HCT116 (cell line): Measurements from ENCODE around the gene WLS. TPM values are rescaled to one million over a fixed set of nuclear protein-coding genes. Genes with fewer than 3 reads are reported as not detected.

Experiments
- ATAC-seq: fragments of 200-7000 bp; cut with Tn5 transposase; 2 replicates; pipeline ENCODE4 v1.9.1; 2020; ENCODE audit warnings: mild to moderate bottlenecking, moderate library complexity
- BruUV-seq: library from RNA; stranded (reverse); fragments of 400-500 nt; replicated peaks from 2 replicates; lab custom pipeline; 2021; lab: Mats Ljungman, UMichigan
- CTCF ChIA-PET: fragments of 300-600 bp; sonication (Branson Sonifier 250); formaldehyde crosslinking; loops from one replicate; lab custom pipeline; 2021; ENCODE audit warnings: antibody characterized with exemption; lab: Charles Lee
- POLR2A ChIA-PET: fragments of 300-600, 350-600 bp; sonication (Branson Sonifier 250); formaldehyde crosslinking; loops from one replicate; lab custom pipeline; 2021; ENCODE audit warnings: antibody characterized with exemption; lab: Charles Lee
- RAD21 ChIA-PET, 2 experiments: fragments of 300-600 bp; sonication (Branson Sonifier 250); formaldehyde crosslinking; loops; one replicate each; lab custom pipeline; 2023; ENCODE audit warnings: low total read pairs in 2 of 2; ENCODE audit not compliant: uncharacterized antibody in 2 of 2, unreplicated experiment in 2 of 2, low non-redundant PET in 1 of 2; lab: Charles Lee
- DNase-seq: peaks from one replicate; pipeline ENCODE4 v3.0.0-alpha.2; 2010; ENCODE audit warnings: low read depth, low spot score
- H2AFZ ChIP-seq: fragments of 200-600 bp; shearing (Covaris generic), sonication (generic); 2 replicates; pipeline ENCODE4 v1.6.1; 2017; ENCODE audit warnings: low read depth, mixed run types, mixed read lengths, antibody characterized with exemption, low read length; ENCODE audit not compliant: poor library complexity, severe bottlenecking
- H3K27ac ChIP-seq: 2 replicates; pipeline ENCODE4 v1.5.1; 2012; ENCODE audit warnings: low read depth, low read length
- H3K27me3 ChIP-seq: fragments of 200-600 bp; sonication (generic); 2 replicates; pipeline ENCODE4 v1.6.1; 2016; ENCODE audit warnings: mixed run types, low read length, mixed read lengths; ENCODE audit not compliant: insufficient read depth
- H3K36me3 ChIP-seq, 2 experiments: fragments of 200-500 bp in 1 of 2; fragments of 200-600 bp in 1 of 2; sonication (Bioruptor generic) in 1 of 2; sonication (generic) in 1 of 2; 2 replicates each; pipeline versions ENCODE4 v1.5.1 to v1.6.1; 2014 to 2016; ENCODE audit warnings: low read length in 2 of 2, inconsistent platforms in 1 of 2, mixed read lengths in 1 of 2, mixed run types in 1 of 2; ENCODE audit not compliant: insufficient read depth in 2 of 2, control insufficient read depth in 1 of 2
- H3K4me1 ChIP-seq, 2 experiments: fragments of 200-600 bp in 1 of 2; sonication (generic) in 1 of 2; 2 replicates each; pipeline versions ENCODE4 v1.5.1 to v1.6.1; 2012 to 2017; ENCODE audit warnings: low read length in 2 of 2, inconsistent platforms in 1 of 2, mild to moderate bottlenecking in 1 of 2, mixed read lengths in 1 of 2, mixed run types in 1 of 2, moderate library complexity in 1 of 2; ENCODE audit not compliant: insufficient read depth in 2 of 2, control insufficient read depth in 1 of 2
- H3K4me2 ChIP-seq: fragments of 200-600 bp; sonication (generic); 2 replicates; pipeline ENCODE4 v1.6.1; 2017; ENCODE audit warnings: mixed run types, low read length, mixed read lengths
- H3K4me3 ChIP-seq, 2 experiments: fragments of 200-600 bp in 1 of 2; sonication (generic) in 1 of 2; replicated peaks in 1 of 2; 2 replicates each; pipeline ENCODE4 v1.5.1; 2011 to 2016; ENCODE audit warnings: low read length in 2 of 2, control low read depth in 1 of 2, low read depth in 1 of 2, mild to moderate bottlenecking in 1 of 2, mixed read lengths in 1 of 2, mixed run types in 1 of 2
- H3K79me2 ChIP-seq: fragments of 200-600 bp; sonication (generic); 2 replicates; pipeline ENCODE4 v1.6.1; 2017; ENCODE audit warnings: mild to moderate bottlenecking, mixed run types, low read length, moderate library complexity, mixed read lengths; ENCODE audit not compliant: insufficient read depth
- H3K9ac ChIP-seq: fragments of 200-600 bp; sonication (generic); 2 replicates; pipeline ENCODE4 v1.6.1; 2016; ENCODE audit warnings: low read length, mixed read lengths
- H3K9me2 ChIP-seq: fragments of 200-600 bp; sonication (generic), shearing (Covaris generic); 2 replicates; pipeline ENCODE4 v1.6.1; 2017; ENCODE audit warnings: mixed run types, mild to moderate bottlenecking, moderate library complexity; ENCODE audit not compliant: insufficient read depth
- H3K9me3 ChIP-seq, 2 experiments: fragments of 200-500 bp in 1 of 2; fragments of 200-600 bp in 1 of 2; sonication (Bioruptor generic) in 1 of 2; sonication (generic) in 1 of 2; 2 replicates each; pipeline ENCODE4 v1.6.1; 2014 to 2017; ENCODE audit warnings: low read length in 2 of 2, mixed read lengths in 2 of 2, inconsistent platforms in 1 of 2, low read depth in 1 of 2, mild to moderate bottlenecking in 1 of 2, mixed run types in 1 of 2, moderate library complexity in 1 of 2; ENCODE audit not compliant: control insufficient read depth in 1 of 2, insufficient read depth in 1 of 2
- H4K20me1 ChIP-seq: fragments of 200-600 bp; sonication (generic), shearing (Covaris generic); 2 replicates; pipeline ENCODE4 v1.6.1; 2017; ENCODE audit warnings: mixed run types, mild to moderate bottlenecking, moderate library complexity; ENCODE audit not compliant: insufficient read depth
- EZH2phosphoT487 ChIP-seq: fragments of 200-600 bp; IDR thresholded peaks from 2 replicates; pipeline ENCODE4 v1.6.1; 2018; ENCODE audit warnings: antibody characterized with exemption, borderline replicate concordance
- FOSL1 ChIP-seq: IDR thresholded peaks from 2 replicates; pipeline ENCODE4 v1.6.1; 2012; ENCODE audit warnings: low read depth
- POLR2A ChIP-seq: IDR thresholded peaks from 2 replicates; pipeline ENCODE4 v1.7.0; 2011; ENCODE audit warnings: borderline replicate concordance; ENCODE audit not compliant: insufficient read depth, insufficient read length; ENCODE audit errors: extremely low read depth
- POLR2AphosphoS5 ChIP-seq: IDR thresholded peaks from 2 replicates; pipeline ENCODE4 v1.6.1; 2011; ENCODE audit warnings: mild to moderate bottlenecking, low read depth, low read length, moderate library complexity
- RAD21 ChIP-seq: IDR thresholded peaks from 2 replicates; pipeline ENCODE4 v1.6.1; 2012; ENCODE audit warnings: low read depth, mild to moderate bottlenecking
- SIN3A ChIP-seq: IDR thresholded peaks from 2 replicates; pipeline ENCODE4 v1.6.1; 2012; ENCODE audit warnings: low read depth
- SP1 ChIP-seq: IDR thresholded peaks from 2 replicates; pipeline ENCODE4 v1.6.1; 2012; ENCODE audit warnings: low read depth
- YY1 ChIP-seq: IDR thresholded peaks from 2 replicates; pipeline ENCODE4 v1.6.1; 2011; ENCODE audit warnings: low read length, low read depth, moderate library complexity, mild to moderate bottlenecking; ENCODE audit not compliant: insufficient replicate concordance; ENCODE audit errors: extremely low read depth
- ZFX ChIP-seq: fragments of 450-650 bp; IDR thresholded peaks from 2 replicates; pipeline ENCODE4 v1.6.1; 2017
- ZNF274 ChIP-seq: fragments of 200-500 bp; sonication (Bioruptor generic); IDR thresholded peaks from 2 replicates; pipeline ENCODE4 v1.6.1; 2014; ENCODE audit warnings: mild to moderate bottlenecking, low read depth, low read length, inconsistent platforms
- intact Hi-C: fragments of 100-400 bp; cut with micrococcal nuclease; formaldehyde crosslinking; loops from 2 replicates; pipeline ENCODE4 v1.10.0; 2022
- total RNA-seq: library from RNA; stranded (reverse); gene quantifications from one replicate; pipeline ENCODE4 v1.2.1, GENCODE V29; 2021; ENCODE audit not compliant: unreplicated experiment
- TF ChIP-seq, protein P1 (sequence below): IDR thresholded peaks from 2 replicates; pipeline ENCODE4 v1.6.1; 2012; ENCODE audit warnings: low read depth

The WLS gene
- total RNA-seq, 1 experiment from 2014 or later = 38.0 TPM

DNA sequence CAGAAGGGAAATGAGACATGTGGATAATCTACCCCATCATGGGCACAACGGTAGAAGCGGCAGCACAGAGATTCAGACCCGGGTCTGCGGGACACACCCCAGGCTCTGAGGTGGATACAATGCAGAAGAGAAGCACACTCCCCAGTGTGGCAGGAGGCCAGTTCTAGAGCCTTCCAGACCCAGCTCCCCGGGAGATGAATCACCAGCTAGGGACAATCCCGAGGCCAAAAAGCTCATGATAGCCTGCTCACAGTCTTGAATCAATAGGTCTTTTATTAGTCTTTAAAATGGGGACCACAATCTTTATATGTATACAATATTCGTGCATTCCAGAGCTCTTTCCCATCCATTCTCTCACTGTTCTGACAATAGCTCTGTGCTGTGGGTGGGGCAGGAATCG, 124.6 kb downstream of the WLS start:
- H3K27ac ChIP-seq = no peak overlapping the region

More for the DNA sequence above, 124.6 kb downstream of the WLS start:
- intact Hi-C loops = no loop called here
- Histone ChIP-seq H3K4me3 (no peak overlapping the region), H3K79me2 (no peaks in the 10 kb centered on the region), H3K4me2 (no peak overlapping the region), H2AFZ (no peak overlapping the region), H3K9ac (no peak overlapping the region), H4K20me1 (no peaks in the 10 kb centered on the region), H3K9me2 (0 out of 2 replicates have a peak, but pooled peaks cover 4% of the 10 kb centered on the region), H3K27me3 (no peaks in the 10 kb centered on the region), H3K4me1 (peaks cover 0 to 18% of the 10 kb centered on the region in 2 experiments; a peak in 2 of 4 replicates), H3K9me3 (no peaks in the 10 kb centered on the region), H3K36me3 (no peaks in the 10 kb centered on the region)
- DNase-seq = no peak
- TF ChIP-seq ZNF274 (no peak), POLR2A (no peak), POLR2AphosphoS5 (no peak), EZH2phosphoT487 (no peak), FOSL1 (no peak), RAD21 (no peak), YY1 (no peak), ZFX (no peak), SIN3A (no peak), SP1 (no peak)
- TF ChIP-seq, protein P1, sequence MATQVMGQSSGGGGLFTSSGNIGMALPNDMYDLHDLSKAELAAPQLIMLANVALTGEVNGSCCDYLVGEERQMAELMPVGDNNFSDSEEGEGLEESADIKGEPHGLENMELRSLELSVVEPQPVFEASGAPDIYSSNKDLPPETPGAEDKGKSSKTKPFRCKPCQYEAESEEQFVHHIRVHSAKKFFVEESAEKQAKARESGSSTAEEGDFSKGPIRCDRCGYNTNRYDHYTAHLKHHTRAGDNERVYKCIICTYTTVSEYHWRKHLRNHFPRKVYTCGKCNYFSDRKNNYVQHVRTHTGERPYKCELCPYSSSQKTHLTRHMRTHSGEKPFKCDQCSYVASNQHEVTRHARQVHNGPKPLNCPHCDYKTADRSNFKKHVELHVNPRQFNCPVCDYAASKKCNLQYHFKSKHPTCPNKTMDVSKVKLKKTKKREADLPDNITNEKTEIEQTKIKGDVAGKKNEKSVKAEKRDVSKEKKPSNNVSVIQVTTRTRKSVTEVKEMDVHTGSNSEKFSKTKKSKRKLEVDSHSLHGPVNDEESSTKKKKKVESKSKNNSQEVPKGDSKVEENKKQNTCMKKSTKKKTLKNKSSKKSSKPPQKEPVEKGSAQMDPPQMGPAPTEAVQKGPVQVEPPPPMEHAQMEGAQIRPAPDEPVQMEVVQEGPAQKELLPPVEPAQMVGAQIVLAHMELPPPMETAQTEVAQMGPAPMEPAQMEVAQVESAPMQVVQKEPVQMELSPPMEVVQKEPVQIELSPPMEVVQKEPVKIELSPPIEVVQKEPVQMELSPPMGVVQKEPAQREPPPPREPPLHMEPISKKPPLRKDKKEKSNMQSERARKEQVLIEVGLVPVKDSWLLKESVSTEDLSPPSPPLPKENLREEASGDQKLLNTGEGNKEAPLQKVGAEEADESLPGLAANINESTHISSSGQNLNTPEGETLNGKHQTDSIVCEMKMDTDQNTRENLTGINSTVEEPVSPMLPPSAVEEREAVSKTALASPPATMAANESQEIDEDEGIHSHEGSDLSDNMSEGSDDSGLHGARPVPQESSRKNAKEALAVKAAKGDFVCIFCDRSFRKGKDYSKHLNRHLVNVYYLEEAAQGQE = no peak
- no TSS peak for BruUV-seq
- no peak for ATAC-seq
- POLR2A ChIA-PET = no interaction called here
- CTCF ChIA-PET = interaction anchor here (1.1 to 2.7 kb wide), 2 partner anchors 258 to 342 kb away, joined by 4 to 13 read pairs; no protein-coding TSS in a partner anchor
- RAD21 ChIA-PET = no interaction called here
